Pons (tissue), 1 donor: Measurements from ENCODE around the gene WWC1.

Experiments
- DNase-seq: peaks from one replicate; pipeline ENCODE4 v3.0.0-alpha.2; 2016; ENCODE audit warnings: low spot score

Gene WWC1

GRCh38 chr5:168489059-168489458 lies 197.6 kb downstream of the WWC1 start:
- no peak for DNase-seq

DNA sequence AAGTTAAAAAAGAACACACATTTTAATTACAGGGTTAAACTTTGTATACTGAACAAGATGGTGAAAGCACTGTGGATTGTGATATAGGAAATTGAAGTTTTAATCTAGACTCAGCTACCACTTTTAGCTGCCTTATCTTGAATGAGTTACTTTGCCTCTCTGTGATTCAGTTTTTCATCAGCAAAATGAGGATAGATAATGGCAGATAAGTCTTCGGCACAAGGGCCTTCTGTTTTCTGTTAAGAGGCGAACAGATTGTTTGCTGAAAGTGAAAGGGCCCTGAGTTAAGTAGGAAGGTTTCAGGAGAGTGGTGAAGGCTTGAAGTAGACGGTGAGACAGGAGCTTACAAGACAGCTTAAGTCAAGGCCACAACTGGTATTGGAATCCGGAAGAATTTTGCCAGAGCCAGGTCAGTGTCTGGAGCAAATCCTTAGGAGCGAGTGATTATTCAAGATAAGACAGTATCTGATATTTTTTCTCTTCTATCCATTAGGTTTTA lies 202.7 kb downstream of the WWC1 start:
- no peak for DNase-seq

- no peak for DNase-seq
These were observed 211.3 kb downstream of the WWC1 start for GRCh38 chr5:168502563-168503237.

- DNase-seq = no peak
These were observed 222.5 kb downstream of the WWC1 start for GRCh38 chr5:168513861-168514428.
